GM21367 (cell line): ENCODE measurements around the gene DBNL.
"Not testable (repeated sequence)": the region's sequence is repeated elsewhere in the genome, so short reads cannot be mapped to it uniquely, and the experiment has no call there.

ENCODE experiments used
- ATAC-seq: cut with Tn5 transposase; IDR thresholded peaks from one replicate; pipeline ENCODE4 v1.9.1; 2021; ENCODE audit not compliant: unreplicated experiment

The DBNL gene

GRCh38 chr7:44044315-44045225 lies at the start of gene DBNL:
DBNL (plus strand) TSS chr7:44044702; CDS start chr7:44044738, 36 bp downstream.
- peak; percentile 58 for ATAC-seq

- ATAC-seq: not testable (repeated sequence)
These were observed 47.0 kb upstream of the DBNL start, which contains the start of gene SPDYE1 for GRCh38 chr7:43997532-43997931. SPDYE1 (plus strand) TSS chr7:43997897; CDS start chr7:43999950, 2,053 bp downstream.

GRCh38 chr7:44012081-44012480 lies 32.4 kb upstream of the DBNL start:
- not testable (repeated sequence) for ATAC-seq

GRCh38 chr7:44015090-44015489 lies 29.4 kb upstream of the DBNL start:
- not testable (repeated sequence) for ATAC-seq

- peak; percentile 85 for ATAC-seq
These were observed 25.4 kb upstream of the DBNL start for GRCh38 chr7:44018857-44019807.

- ATAC-seq: not testable (repeated sequence)
These were observed 24.7 kb upstream of the DBNL start for GRCh38 chr7:44019825-44020224.

- ATAC-seq: not testable (repeated sequence)
These were observed 22.4 kb upstream of the DBNL start for GRCh38 chr7:44022069-44022468.

GRCh38 chr7:44022796-44023467 lies 21.6 kb upstream of the DBNL start:
- ATAC-seq: not testable (repeated sequence)

- not testable (repeated sequence) for ATAC-seq
These were observed 15.1 kb upstream of the DBNL start for GRCh38 chr7:44029433-44029832.

- ATAC-seq: not testable (repeated sequence)
These were observed 14.5 kb upstream of the DBNL start for GRCh38 chr7:44030029-44030428.

GRCh38 chr7:44031319-44031718 lies 13.2 kb upstream of the DBNL start:
- ATAC-seq: not testable (repeated sequence)

GRCh38 chr7:44032031-44032430 lies 12.5 kb upstream of the DBNL start:
- ATAC-seq: not testable (repeated sequence)

GRCh38 chr7:44033971-44034844 lies 10.3 kb upstream of the DBNL start:
- not testable (repeated sequence) for ATAC-seq

- ATAC-seq: not testable (repeated sequence)
These were observed 8.1 kb upstream of the DBNL start for GRCh38 chr7:44036364-44036763.

GRCh38 chr7:44037951-44038350 lies 6.6 kb upstream of the DBNL start:
- not testable (repeated sequence) for ATAC-seq

GRCh38 chr7:44038553-44038952 lies 5.9 kb upstream of the DBNL start:
- ATAC-seq: not testable (repeated sequence)

GRCh38 chr7:44038961-44039558 lies 5.4 kb upstream of the DBNL start:
- ATAC-seq: peak; percentile 57

- ATAC-seq: not testable (repeated sequence)
These were observed 4.6 kb upstream of the DBNL start for GRCh38 chr7:44039800-44040492.

- peak; percentile 34 for ATAC-seq
These were observed 4.0 kb upstream of the DBNL start for GRCh38 chr7:44040493-44040891.
